ENCODE measurements around the gene MAFG. TPM values are rescaled to one million over a fixed set of nuclear protein-coding genes. Genes with fewer than 3 reads are reported as not detected.

The MAFG gene
- total and polyA plus RNA-seq, 2 of the 13 experiments (the other 11 are each of a cell fraction or from before 2014, with no cell fraction given): 14.5 to 20.0 TPM

- H3K27ac ChIP-seq (ENCODE audit: extremely low read length, insufficient read depth, low read length): peak within 1 kb of the TSS; percentile 46
- H3K36me3 ChIP-seq (replicated peaks in 1 of 2; ENCODE audit: control insufficient read depth in 1 of 2, insufficient read depth in 2 of 2, low read length in 2 of 2): peaks cover 44 to 63% of the 10 kb centered on the region in 2 experiments
- no peaks in the 10 kb centered on the region for H3K27me3 ChIP-seq (ENCODE audit: control insufficient read depth in 1 of 2, insufficient read depth in 2 of 2, low read length in 2 of 2)
- H3K4me3 ChIP-seq (replicated peaks in 1 of 3; ENCODE audit: insufficient read depth in 1 of 3, low read depth in 2 of 3, low read length in 3 of 3): peak within 1 kb of the TSS; percentile 87 to 94 (median 93)
- peaks cover 45% of the 10 kb centered on the region for H3K79me2 ChIP-seq (ENCODE audit: insufficient read depth, low read length)
- in situ Hi-C loops (cut with HindIII; ENCODE audit: extremely low pct_ligation_motif_present, low pct_unique_long_range_greater_than_20kb): no loop called here
- no peaks in the 10 kb centered on the region for H3K9me3 ChIP-seq (ENCODE audit: low read length)
- BruUV-seq (replicated peaks): no TSS peak
- no peaks in the 10 kb centered on the region; the same call in 1 of the 2 replicates for H4K20me1 ChIP-seq (ENCODE audit: insufficient read depth, low read length)
- DNase-seq (ENCODE audit: low spot score): peak; percentile 72
- POLR2A ChIA-PET: interaction anchor here (0.9 to 2.8 kb wide), 16 partner anchors 9 to 120 kb away, joined by 3 to 49 read pairs (median 4); partner anchors contain the start of genes ALYREF, ANAPC11, CENPX and DCXR
- no peak within 1 kb of the TSS for H2AFZ ChIP-seq (ENCODE audit: low read length)
- ATAC-seq: peak; percentile 67
- peak within 1 kb of the TSS; percentile 94 for H3K4me2 ChIP-seq (ENCODE audit: low read depth, low read length)
- intact Hi-C loops (cut with micrococcal nuclease; ENCODE audit: unreplicated experiment): no loop called here
- WGBS (ENCODE audit: low lambda C conversion rate): under 1% methylated on average over 32 of the region's 94 CpGs
- CTCF ChIA-PET (ENCODE audit: low intra/inter-chr PET ratio, low total read pairs): no interaction called here
- no peak for FAIRE-seq
- peaks cover 27% of the 10 kb centered on the region for H3K4me1 ChIP-seq (ENCODE audit: insufficient read depth, low read length)
- H3K9ac ChIP-seq (ENCODE audit: insufficient read depth, low read depth, low read length): peak within 1 kb of the TSS; percentile 82
- TF ChIP-seq ZMYM3 (CRISPR knock-in tag; IDR thresholded peaks at IDR 0.05) (no peak), ZNF124 (CRISPR knock-in tag; IDR thresholded peaks at IDR 0.05) (no peak; the same call in 1 of the 2 replicates), PAWR (CRISPR knock-in tag; IDR thresholded peaks at IDR 0.05; ENCODE audit: borderline replicate concordance) (no peak), ZNF784 (CRISPR knock-in tag; IDR thresholded peaks at IDR 0.05; ENCODE audit: borderline replicate concordance) (no peak), LCORL (IDR thresholded peaks at IDR 0.05) (no peak), LCORL (CRISPR knock-in tag; IDR thresholded peaks at IDR 0.05) (no peak), ZNF234 (CRISPR knock-in tag; conservative IDR thresholded peaks at IDR 0.05) (no peak), ZNF343 (CRISPR knock-in tag; IDR thresholded peaks at IDR 0.05) (no peak), MIER3 (CRISPR knock-in tag; IDR thresholded peaks at IDR 0.05; ENCODE audit: borderline replicate concordance) (no peak), ZBTB21 (CRISPR knock-in tag; IDR thresholded peaks at IDR 0.05) (no peak), ZNF564 (CRISPR knock-in tag; IDR thresholded peaks at IDR 0.05) (no peak), KDM6A (CRISPR knock-in tag; IDR thresholded peaks at IDR 0.05; ENCODE audit: low read depth) (no peak), ZNF75D (CRISPR knock-in tag; IDR thresholded peaks at IDR 0.05; ENCODE audit: borderline replicate concordance) (no peak), TSC22D2 (CRISPR knock-in tag; IDR thresholded peaks at IDR 0.05; ENCODE audit: borderline replicate concordance) (no peak), RORA (CRISPR knock-in tag; IDR thresholded peaks at IDR 0.05) (no peak), ZNF235 (CRISPR knock-in tag; IDR thresholded peaks at IDR 0.05; ENCODE audit: borderline replicate concordance) (peak; percentile 62; the same call in 1 of the 2 replicates), SIX1 (CRISPR knock-in tag; IDR thresholded peaks at IDR 0.05; ENCODE audit: borderline replicate concordance) (no peak), ZNF543 (CRISPR knock-in tag; IDR thresholded peaks at IDR 0.05) (peak; percentile 48; the same call in 1 of the 2 replicates), TERF1 (CRISPR knock-in tag; IDR thresholded peaks at IDR 0.05) (no peak), HDAC1 (CRISPR knock-in tag; IDR thresholded peaks at IDR 0.05) (peak; percentile 51; the same call in 1 of the 2 replicates), ZNF275 (CRISPR knock-in tag; IDR thresholded peaks at IDR 0.05; ENCODE audit: borderline replicate concordance) (no peak), SETDB1 (CRISPR knock-in tag; IDR thresholded peaks at IDR 0.05; ENCODE audit: borderline replicate concordance) (no peak)
Observed at GRCh38 chr17:81917565-81918332, 9.8 kb downstream of the MAFG start, which contains the start of gene SIRT7. Gene SIRT7 (minus strand): TSS chr17:81918176. CDS start chr17:81918131, 45 bp downstream.

Data from HepG2 (cell line).